Neural crest cell (in vitro differentiated cells): ENCODE results near the gene SERGEF. TPM values are rescaled to one million over a fixed set of nuclear protein-coding genes. Genes with fewer than 3 reads are reported as not detected.
A peak's percentile ranks its signal among the peaks of the same experiment; 100 is the strongest.
"Not testable (repeated sequence)": the region's sequence is repeated elsewhere in the genome, so short reads cannot be mapped to it uniquely, and the experiment has no call there.

Experiments
- DNase-seq: peaks from one replicate; pipeline ENCODE4 v3.0.0; 2021; ENCODE audit warnings: low read depth, mixed read lengths, low spot score
- H3K27ac Mint-ChIP-seq: one replicate; pipeline ENCODE4 v1.8.0; 2021; ENCODE audit warnings: mild to moderate bottlenecking, mixed read lengths; ENCODE audit not compliant: unreplicated experiment
- H3K27me3 Mint-ChIP-seq: 2 replicates; pipeline ENCODE4 v1.8.0; 2021; ENCODE audit warnings: low read depth, mild to moderate bottlenecking, mixed read lengths
- H3K36me3 Mint-ChIP-seq: 2 replicates; pipeline ENCODE4 v1.8.0; 2021; ENCODE audit warnings: low read depth, mild to moderate bottlenecking, mixed read lengths
- H3K4me1 Mint-ChIP-seq: 2 replicates; pipeline ENCODE4 v1.8.0; 2021; ENCODE audit warnings: mixed read lengths
- H3K4me3 Mint-ChIP-seq: one replicate; pipeline ENCODE4 v1.8.0; 2021; ENCODE audit warnings: mild to moderate bottlenecking, mixed read lengths
- H3K9me3 Mint-ChIP-seq: 2 replicates; pipeline ENCODE4 v1.8.0; 2021; ENCODE audit warnings: mixed read lengths
- CTCF ChIP-seq: fragments of 200-600 bp; sonication (generic); conservative IDR thresholded peaks from 2 replicates; pipeline ENCODE4 v1.5.0; 2021; ENCODE audit warnings: antibody characterized with exemption, mild to moderate bottlenecking
- total RNA-seq: library from RNA; stranded (reverse); gene quantifications from 2 replicates; pipeline ENCODE4 v1.2.1, GENCODE V29; 2021

Gene SERGEF
- total RNA-seq, 1 donor from 2014 or later: 29.6 TPM

DNA sequence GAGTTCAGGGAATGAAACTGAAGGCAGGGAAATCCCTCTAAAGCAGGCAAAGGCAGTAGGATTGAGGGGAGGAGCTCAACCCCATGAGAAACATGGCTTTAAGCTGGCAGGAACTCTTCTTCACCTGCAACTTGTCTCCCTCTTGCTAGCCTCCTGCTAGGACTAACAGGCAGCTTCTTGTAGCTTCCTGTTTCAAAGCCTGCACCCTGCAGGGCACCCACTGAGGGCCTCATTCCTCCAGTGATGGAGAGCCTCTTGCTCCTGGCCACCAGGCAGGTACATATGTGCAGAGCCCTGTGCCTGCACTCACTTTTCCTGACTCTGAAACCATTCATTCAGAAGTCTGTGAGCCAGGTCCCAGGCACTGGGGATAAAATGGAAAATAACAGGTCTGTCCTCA is 137.0 kb downstream of the SERGEF start:
- no peaks in the 10 kb centered on the region for H3K27me3 Mint-ChIP-seq
- no peak for TF ChIP-seq CTCF
- no peak overlapping the region for H3K27ac Mint-ChIP-seq

DNA sequence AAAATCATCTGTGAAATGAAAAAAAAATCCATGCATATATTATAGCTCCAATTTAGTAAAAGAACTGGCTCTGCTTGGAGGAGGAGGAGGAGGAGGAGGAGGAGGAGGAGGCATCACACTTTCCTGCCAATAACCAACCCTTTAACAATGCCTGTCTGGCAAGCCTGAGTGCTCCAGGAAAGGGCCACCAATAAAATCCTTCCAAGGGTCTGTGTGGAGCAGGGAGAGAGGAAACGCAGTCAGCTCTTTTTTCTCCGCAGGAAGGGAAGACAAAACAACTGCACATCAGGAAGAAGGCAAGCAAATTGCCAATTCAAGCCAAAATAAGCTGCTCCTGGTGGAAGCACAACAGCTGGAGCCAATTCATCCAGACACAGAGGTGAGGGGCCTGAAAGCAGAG is 139.3 kb downstream of the SERGEF start:
- no peak overlapping the region for H3K27ac Mint-ChIP-seq
- H3K4me3 Mint-ChIP-seq: no peak overlapping the region
- DNase-seq: no peak
- no peak for TF ChIP-seq CTCF
- H3K36me3 Mint-ChIP-seq: peaks cover 4% of the 10 kb centered on the region
- H3K4me1 Mint-ChIP-seq: no peaks in the 10 kb centered on the region
- H3K27me3 Mint-ChIP-seq: no peaks in the 10 kb centered on the region
- H3K9me3 Mint-ChIP-seq: peaks cover under 1% of the 10 kb centered on the region

More for the DNA sequence above, 137.0 kb downstream of the SERGEF start:
- DNase-seq: no peak
- Mint-ChIP-seq H3K4me1 (no peaks in the 10 kb centered on the region), H3K4me3 (no peak overlapping the region), H3K36me3 (no peaks in the 10 kb centered on the region), H3K9me3 (no peaks in the 10 kb centered on the region)

DNA sequence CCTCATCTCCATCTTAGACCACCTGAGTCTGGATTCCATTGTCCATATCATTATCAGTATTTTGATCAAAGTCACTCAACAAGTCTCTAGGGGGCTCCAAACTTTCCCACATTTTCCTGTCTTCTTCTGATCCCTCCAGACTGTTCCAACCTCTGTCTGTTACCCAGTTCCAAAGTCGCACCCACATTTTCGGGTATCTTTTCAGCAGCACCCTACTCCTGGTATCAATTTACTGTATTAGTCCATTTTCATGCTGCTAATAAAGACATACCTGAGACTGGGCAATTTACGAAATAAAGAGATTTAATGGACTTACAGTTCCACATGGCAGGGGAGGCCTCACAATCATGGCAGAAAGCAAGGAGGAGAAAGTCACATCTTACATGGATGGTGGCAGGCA is 144.4 kb downstream of the SERGEF start:
- H3K27me3 Mint-ChIP-seq, H3K9me3 Mint-ChIP-seq, H3K4me3 Mint-ChIP-seq, H3K4me1 Mint-ChIP-seq, DNase-seq: not testable (repeated sequence)
- Mint-ChIP-seq H3K36me3 (peaks cover 15% of the 10 kb centered on the region), H3K27ac (peak overlapping the region; percentile 39)

DNA sequence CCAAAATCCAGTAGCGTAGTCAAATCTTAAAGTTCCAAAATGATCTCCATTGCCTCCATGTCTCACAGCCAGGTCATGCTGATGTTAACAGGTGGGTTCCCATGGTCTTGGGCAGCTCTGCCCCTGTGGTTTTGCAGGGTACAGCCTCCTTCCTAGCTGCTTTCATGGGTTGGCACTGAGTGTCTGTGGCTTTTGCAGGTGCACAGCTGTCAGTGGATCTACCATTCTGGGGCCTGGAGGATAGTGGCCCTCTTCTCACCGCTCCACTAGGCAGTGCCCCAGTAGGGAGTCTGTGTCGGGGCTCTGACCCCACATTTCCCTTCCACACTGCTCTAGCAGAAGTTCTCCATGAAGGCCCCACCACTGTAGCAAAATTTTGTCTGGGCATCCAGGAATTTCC is 145.5 kb downstream of the SERGEF start:
- no peak for TF ChIP-seq CTCF
- peaks cover 6% of the 10 kb centered on the region for H3K9me3 Mint-ChIP-seq
- peaks cover 15% of the 10 kb centered on the region for H3K36me3 Mint-ChIP-seq
- no peak overlapping the region for H3K4me3 Mint-ChIP-seq
- H3K27me3 Mint-ChIP-seq: no peaks in the 10 kb centered on the region
- H3K27ac Mint-ChIP-seq: no peak overlapping the region
- DNase-seq: no peak
- H3K4me1 Mint-ChIP-seq: no peaks in the 10 kb centered on the region

DNA sequence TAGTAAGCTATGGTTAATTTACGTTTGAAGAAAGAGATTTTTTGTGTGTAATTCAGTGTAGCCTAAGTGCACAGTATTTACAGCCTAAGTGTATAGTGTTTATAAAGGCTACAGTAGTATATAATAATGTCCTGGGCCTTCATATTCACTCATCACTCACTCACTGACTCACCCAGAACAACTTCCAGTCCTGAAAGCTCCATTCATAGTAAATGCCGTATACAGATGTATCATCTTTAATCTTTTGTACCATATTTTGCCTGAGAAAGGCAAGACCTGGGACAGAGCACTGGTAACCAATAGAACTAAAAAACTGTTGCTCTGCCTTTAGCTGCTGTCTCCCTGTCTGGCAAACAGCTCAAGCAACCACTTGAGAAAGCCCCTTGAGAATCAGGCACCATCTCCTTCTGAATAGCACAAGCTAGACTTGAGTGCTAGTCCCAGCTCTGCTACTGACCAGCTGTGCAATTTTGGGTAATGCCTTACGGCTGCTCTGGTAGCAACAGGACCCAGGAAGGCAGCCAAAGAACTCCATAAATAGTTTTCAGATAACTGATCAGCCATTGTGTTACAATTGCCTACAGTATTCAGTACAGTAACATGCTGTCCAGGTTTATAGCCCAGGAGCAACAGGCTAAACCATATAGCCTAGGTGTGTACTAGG is 146.9 kb downstream of the SERGEF start:
- no peaks in the 10 kb centered on the region for H3K4me1 Mint-ChIP-seq
- no peak for DNase-seq
- no peak overlapping the region for H3K4me3 Mint-ChIP-seq
- H3K27me3 Mint-ChIP-seq: no peaks in the 10 kb centered on the region
- H3K36me3 Mint-ChIP-seq: peaks cover 15% of the 10 kb centered on the region
- no peak overlapping the region for H3K27ac Mint-ChIP-seq
- no peak for TF ChIP-seq CTCF
- peaks cover 6% of the 10 kb centered on the region for H3K9me3 Mint-ChIP-seq

GRCh38 chr11:17864478-17864941 is 148.3 kb downstream of the SERGEF start:
- Mint-ChIP-seq H3K4me3 (no peak overlapping the region), H3K9me3 (peaks cover 11% of the 10 kb centered on the region), H3K27me3 (no peaks in the 10 kb centered on the region), H3K27ac (no peak overlapping the region), H3K36me3 (peaks cover 18% of the 10 kb centered on the region), H3K4me1 (no peaks in the 10 kb centered on the region)
- peak; percentile 77 for TF ChIP-seq CTCF
- no peak for DNase-seq
